AG04449 (cell line): ENCODE measurements around the gene DENND5B.

Experiments used
- CTCF ChIA-PET: fragments of 350-600 bp; formaldehyde crosslinking; extraction: SDS; loops from one replicate; lab custom pipeline; 2021; ENCODE audit warnings: antibody characterized with exemption; lab: Yijun Ruan, JAX
- POLR2A ChIA-PET: fragments of 400-600, 350-600 bp; formaldehyde crosslinking; extraction: SDS; loops from one replicate; lab custom pipeline; 2020; ENCODE audit warnings: antibody characterized with exemption, inconsistent platforms; lab: Yijun Ruan, JAX
- DNase-seq: peaks from one replicate; pipeline ENCODE4 v3.0.0-alpha.2; 2010; ENCODE audit warnings: low read depth, low spot score
- H3K4me3 ChIP-seq: 2 replicates; pipeline ENCODE4 v1.5.1; 2011; ENCODE audit warnings: low read depth, mild to moderate bottlenecking, control low read depth, low read length
- TF ChIP-seq, protein P1 (sequence below): IDR thresholded peaks from one replicate; pipeline ENCODE4 v1.5.1; 2011; ENCODE audit warnings: mild to moderate bottlenecking, moderate library complexity, low read length, control low read depth, inconsistent platforms; ENCODE audit not compliant: insufficient read depth; ENCODE audit errors: missing control alignments

The DENND5B gene

GRCh38 chr12:31600252-31600651 is 9.3 kb upstream of the DENND5B start:
- ChIA-PET CTCF (interaction anchor here (1.7 kb wide), 1 partner anchor 197 kb away, joined by 4 read pairs; no protein-coding TSS in a partner anchor), POLR2A (no interaction called here)
- H3K4me3 ChIP-seq: no peak overlapping the region

GRCh38 chr12:31599053-31599452 is 8.1 kb upstream of the DENND5B start:
- ChIA-PET POLR2A (no interaction called here), CTCF (interaction anchor here (0.6 to 1.4 kb wide), 3 partner anchors 9 to 259 kb away, joined by 3 read pairs; no protein-coding TSS in a partner anchor)
- H3K4me3 ChIP-seq: no peak overlapping the region
- DNase-seq: no peak
- TF ChIP-seq, protein P1, sequence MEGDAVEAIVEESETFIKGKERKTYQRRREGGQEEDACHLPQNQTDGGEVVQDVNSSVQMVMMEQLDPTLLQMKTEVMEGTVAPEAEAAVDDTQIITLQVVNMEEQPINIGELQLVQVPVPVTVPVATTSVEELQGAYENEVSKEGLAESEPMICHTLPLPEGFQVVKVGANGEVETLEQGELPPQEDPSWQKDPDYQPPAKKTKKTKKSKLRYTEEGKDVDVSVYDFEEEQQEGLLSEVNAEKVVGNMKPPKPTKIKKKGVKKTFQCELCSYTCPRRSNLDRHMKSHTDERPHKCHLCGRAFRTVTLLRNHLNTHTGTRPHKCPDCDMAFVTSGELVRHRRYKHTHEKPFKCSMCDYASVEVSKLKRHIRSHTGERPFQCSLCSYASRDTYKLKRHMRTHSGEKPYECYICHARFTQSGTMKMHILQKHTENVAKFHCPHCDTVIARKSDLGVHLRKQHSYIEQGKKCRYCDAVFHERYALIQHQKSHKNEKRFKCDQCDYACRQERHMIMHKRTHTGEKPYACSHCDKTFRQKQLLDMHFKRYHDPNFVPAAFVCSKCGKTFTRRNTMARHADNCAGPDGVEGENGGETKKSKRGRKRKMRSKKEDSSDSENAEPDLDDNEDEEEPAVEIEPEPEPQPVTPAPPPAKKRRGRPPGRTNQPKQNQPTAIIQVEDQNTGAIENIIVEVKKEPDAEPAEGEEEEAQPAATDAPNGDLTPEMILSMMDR: no peak

More at GRCh38 chr12:31600252-31600651, 9.3 kb upstream of the DENND5B start:
- DNase-seq: no peak
- TF ChIP-seq, protein P1: no peak

DNA sequence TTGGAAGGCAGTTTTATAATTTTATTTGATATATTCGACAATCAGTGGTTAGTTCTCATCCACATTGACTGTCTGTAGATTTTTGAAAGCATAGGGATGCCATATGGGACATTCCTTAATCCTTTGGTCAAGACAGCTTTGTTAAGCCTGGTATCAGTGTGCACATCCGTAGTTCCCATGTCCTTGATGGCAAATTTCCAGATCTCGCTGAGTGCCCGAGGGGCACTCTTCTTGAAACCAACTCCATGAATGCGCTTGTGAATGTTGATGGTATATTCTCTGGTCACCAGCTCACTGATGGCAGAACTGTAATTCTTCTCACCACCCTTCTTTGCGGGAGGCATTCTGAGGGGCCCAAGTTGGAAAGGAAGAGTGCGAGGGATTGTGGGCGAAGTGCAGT is 6.1 kb upstream of the DENND5B start:
- no peak overlapping the region for H3K4me3 ChIP-seq
- DNase-seq: no peak
- TF ChIP-seq, protein P1: no peak
- CTCF ChIA-PET: interaction anchor here (0.8 to 1.4 kb wide), 2 partner anchors 12 to 194 kb away, joined by 4 to 5 read pairs; no protein-coding TSS in a partner anchor
- POLR2A ChIA-PET: no interaction called here

GRCh38 chr12:31594681-31595080 is 3.7 kb upstream of the DENND5B start:
- peak; percentile 44 for DNase-seq
- no peak overlapping the region for H3K4me3 ChIP-seq
- ChIA-PET POLR2A (no interaction called here), CTCF (interaction anchor here (1.2 to 1.3 kb wide), 2 partner anchors 10 to 193 kb away, joined by 3 read pairs; no protein-coding TSS in a partner anchor)
- TF ChIP-seq, protein P1: no peak

GRCh38 chr12:31591380-31591901 is 505 bp upstream of the DENND5B start:
- no peak for DNase-seq
- POLR2A ChIA-PET: interaction anchor here (2.3 kb wide), 1 partner anchor 73 kb away, joined by 13 read pairs; no protein-coding TSS in a partner anchor

More at GRCh38 chr12:31591380-31591901, 505 bp upstream of the DENND5B start:
- TF ChIP-seq, protein P1: no peak
- H3K4me3 ChIP-seq: peak overlapping the region; percentile 86
- CTCF ChIA-PET: interaction anchor here (1.1 to 1.2 kb wide), 2 partner anchors 18 to 582 kb away, joined by 3 read pairs; no protein-coding TSS in a partner anchor
